Natural killer cell (primary cell): ENCODE results near the gene CHCT1. TPM values are rescaled to one million over a fixed set of nuclear protein-coding genes. Genes with fewer than 3 reads are reported as not detected.

Experiments
- ATAC-seq, 3 donors: fragments of 150-1000 bp in 2 of 3; fragments of 200-7000 bp in 1 of 3; cut with Tn5 transposase; 1 replicate in 1 of 3; 2 replicates in 2 of 3; pipeline ENCODE4 v1.10.0; 2021; ENCODE audit warnings: mild to moderate bottlenecking in 2 of 3, moderate library complexity in 2 of 3
- DNase-seq, 2 donors: peaks; one replicate each; pipeline versions ENCODE4 v3.0.0 to v3.0.0-alpha.2; 2013 to 2021; ENCODE audit warnings: mixed read lengths in 1 of 2
- H3K27ac ChIP-seq: one replicate; pipeline ENCODE4 v1.5.1; 2013; ENCODE audit warnings: mild to moderate bottlenecking, low read length
- H3K27me3 ChIP-seq: one replicate; pipeline ENCODE4 v1.6.1; 2013; ENCODE audit warnings: low read length; ENCODE audit not compliant: control insufficient read depth, insufficient read depth
- H3K36me3 ChIP-seq: one replicate; pipeline ENCODE4 v1.6.1; 2013; ENCODE audit warnings: low read length; ENCODE audit not compliant: control insufficient read depth, insufficient read depth
- H3K4me1 ChIP-seq: one replicate; pipeline ENCODE4 v1.6.1; 2013; ENCODE audit warnings: low read length; ENCODE audit not compliant: control insufficient read depth, insufficient read depth
- H3K4me3 ChIP-seq: one replicate; pipeline ENCODE4 v1.5.1; 2013; ENCODE audit warnings: low read length
- H3K9me3 ChIP-seq: one replicate; pipeline ENCODE4 v1.6.1; 2013; ENCODE audit warnings: low read length; ENCODE audit not compliant: control insufficient read depth, insufficient read depth
- H3K27ac Mint-ChIP-seq, 2 donors: one replicate each; pipeline ENCODE4 v1.8.0; 2022; ENCODE audit warnings: mild to moderate bottlenecking in 2 of 2, mixed read lengths in 2 of 2, moderate library complexity in 1 of 2
- H3K27me3 Mint-ChIP-seq, 2 donors: one replicate each; pipeline ENCODE4 v1.8.0; 2022; ENCODE audit warnings: low read depth in 2 of 2, mixed read lengths in 2 of 2
- H3K36me3 Mint-ChIP-seq: one replicate; pipeline ENCODE4 v1.8.0; 2022; ENCODE audit warnings: mixed read lengths
- H3K4me1 Mint-ChIP-seq, 2 donors: one replicate each; pipeline ENCODE4 v1.8.0; 2022; ENCODE audit warnings: mixed read lengths in 2 of 2
- H3K4me3 Mint-ChIP-seq: one replicate; pipeline ENCODE4 v1.8.0; 2022; ENCODE audit warnings: mild to moderate bottlenecking, moderate library complexity, mixed read lengths
- H3K9me3 Mint-ChIP-seq, 2 donors: one replicate each; pipeline ENCODE4 v1.8.0; 2022; ENCODE audit warnings: mixed read lengths in 2 of 2
- WGBS: methylation state at CpG from one replicate; pipeline ENCODE4 v1.1.7; 2013; ENCODE audit warnings: missing lambda C conversion rate; ENCODE audit not compliant: insufficient coverage; 5-methylcytosine and 5-hydroxymethylcytosine counted together
- intact Hi-C: fragments of 100-400 bp; cut with micrococcal nuclease; formaldehyde crosslinking; loops from one replicate; pipeline ENCODE4 v1.14.2; 2022
- total RNA-seq, 4 donors: library from RNA; stranded (reverse); fragments of 120-200 nt in 1 of 4; gene quantifications; one replicate each; pipeline versions ENCODE4 v1.2.3 to v1.2.4, GENCODE V29; 2013 to 2022
- TF ChIP-seq, protein P1 (sequence below): fragments of 200-600 bp; IDR thresholded peaks from one replicate; pipeline ENCODE4 v1.8.0; 2022; ENCODE audit warnings: antibody characterized with exemption

The CHCT1 gene
- total RNA-seq, 3 donors from 2014 or later (not counting 1 experiment from before 2014, with no cell fraction given), result not detected

DNA sequence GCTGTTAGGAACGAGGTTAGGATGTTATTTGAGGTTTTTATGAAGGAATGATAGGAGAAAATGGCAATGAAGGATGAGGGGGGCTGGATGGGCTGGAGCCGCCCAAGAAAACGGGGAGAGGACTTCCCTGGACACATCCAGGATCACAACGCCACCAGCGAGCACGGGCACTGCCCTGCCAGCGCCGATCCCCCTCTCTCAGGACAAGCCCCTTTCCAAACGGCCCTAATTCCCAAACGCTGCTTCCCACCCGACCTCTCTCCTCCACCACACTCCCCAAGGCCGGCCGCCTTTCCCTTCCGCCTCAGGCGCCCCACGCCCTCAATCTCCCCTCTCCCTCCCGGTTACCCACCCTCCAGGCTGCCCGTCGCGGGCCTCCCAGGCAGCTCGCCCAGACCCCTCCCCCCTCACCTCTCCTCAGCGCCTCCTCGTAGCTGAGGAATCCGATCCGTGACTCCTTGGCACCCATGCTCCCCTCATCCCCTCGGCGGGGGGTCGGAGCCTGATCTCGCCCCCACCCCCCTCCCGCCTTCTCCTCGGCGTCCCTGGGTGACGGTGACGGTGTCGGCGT lies 30.7 kb upstream of the CHCT1 start:
- Mint-ChIP-seq H3K4me3 (peak overlapping the region; percentile 98), H3K27me3 (no peaks in the 10 kb centered on the region), H3K9me3 (no peaks in the 10 kb centered on the region), H3K27ac (peak overlapping the region; percentile 88 to 92), H3K36me3 (no peaks in the 10 kb centered on the region), H3K4me1 (peaks cover 41 to 43% of the 10 kb centered on the region in 2 donors)
- WGBS, result 0% methylated on average over 34 of the region's 36 CpGs
- peak overlapping the region; percentile 78 for H3K4me3 ChIP-seq
- no peak for DNase-seq
- peak overlapping the region; percentile 88 for H3K27ac ChIP-seq
- H3K36me3 ChIP-seq, result no peaks in the 10 kb centered on the region
- no peaks in the 10 kb centered on the region for H3K27me3 ChIP-seq
- TF ChIP-seq, protein P1, sequence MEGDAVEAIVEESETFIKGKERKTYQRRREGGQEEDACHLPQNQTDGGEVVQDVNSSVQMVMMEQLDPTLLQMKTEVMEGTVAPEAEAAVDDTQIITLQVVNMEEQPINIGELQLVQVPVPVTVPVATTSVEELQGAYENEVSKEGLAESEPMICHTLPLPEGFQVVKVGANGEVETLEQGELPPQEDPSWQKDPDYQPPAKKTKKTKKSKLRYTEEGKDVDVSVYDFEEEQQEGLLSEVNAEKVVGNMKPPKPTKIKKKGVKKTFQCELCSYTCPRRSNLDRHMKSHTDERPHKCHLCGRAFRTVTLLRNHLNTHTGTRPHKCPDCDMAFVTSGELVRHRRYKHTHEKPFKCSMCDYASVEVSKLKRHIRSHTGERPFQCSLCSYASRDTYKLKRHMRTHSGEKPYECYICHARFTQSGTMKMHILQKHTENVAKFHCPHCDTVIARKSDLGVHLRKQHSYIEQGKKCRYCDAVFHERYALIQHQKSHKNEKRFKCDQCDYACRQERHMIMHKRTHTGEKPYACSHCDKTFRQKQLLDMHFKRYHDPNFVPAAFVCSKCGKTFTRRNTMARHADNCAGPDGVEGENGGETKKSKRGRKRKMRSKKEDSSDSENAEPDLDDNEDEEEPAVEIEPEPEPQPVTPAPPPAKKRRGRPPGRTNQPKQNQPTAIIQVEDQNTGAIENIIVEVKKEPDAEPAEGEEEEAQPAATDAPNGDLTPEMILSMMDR, result no peak
- H3K4me1 ChIP-seq, result peaks cover 19% of the 10 kb centered on the region
- ATAC-seq, result peak; percentile 33 to 43 (median 35)
- no peaks in the 10 kb centered on the region for H3K9me3 ChIP-seq
- intact Hi-C loops, result loop anchor here (10.0 kb wide), 1 partner anchor 607 kb away; no protein-coding TSS in a partner anchor

DNA sequence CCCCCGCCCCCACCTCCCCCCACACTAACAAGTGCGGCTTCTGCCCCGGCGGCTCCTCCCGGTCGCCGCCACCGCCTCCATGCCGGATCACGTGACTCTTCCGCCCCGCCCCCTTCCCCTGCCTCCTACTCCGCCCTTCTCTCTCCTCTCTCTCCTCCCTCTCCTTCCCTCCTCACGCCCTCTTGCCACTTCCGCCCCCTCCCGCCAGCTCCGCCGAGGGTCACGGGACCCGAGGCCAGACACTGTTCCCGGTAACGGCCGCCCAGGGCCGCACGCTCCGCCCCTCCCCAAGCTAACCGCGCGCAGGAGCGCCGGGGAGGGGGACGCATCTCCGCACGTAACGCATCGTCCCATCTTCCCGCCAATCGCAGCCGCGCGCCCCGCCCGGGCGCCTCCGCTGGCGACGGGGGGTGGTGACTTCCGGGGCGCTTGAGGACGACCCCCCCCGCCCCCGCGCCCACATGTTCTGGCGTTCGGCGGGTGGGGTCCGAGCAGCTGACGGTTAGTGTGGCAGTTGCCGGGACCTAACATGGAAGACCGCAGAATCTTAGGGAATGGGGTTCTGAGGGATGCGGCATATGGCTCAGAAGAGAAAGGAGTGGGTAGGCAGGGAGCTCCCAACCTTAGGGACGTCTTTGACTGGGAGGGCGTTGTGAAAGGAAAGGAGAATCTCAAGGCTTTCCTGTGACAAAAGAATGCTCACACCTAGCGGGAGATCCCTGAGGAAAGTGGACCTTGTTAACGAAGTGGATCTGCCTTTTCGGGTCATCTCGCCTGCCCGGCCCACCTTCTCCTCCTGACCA lies 30.0 kb upstream of the CHCT1 start, which contains the start of gene USP32:
USP32 (minus strand) TSS at position 92 of the 803 bp plus-strand sequence. CDS start 194 bp downstream, outside the sequence.
- H3K9me3 Mint-ChIP-seq, result no peaks in the 10 kb centered on the region
- no peaks in the 10 kb centered on the region for H3K36me3 Mint-ChIP-seq
- ATAC-seq (peak; percentile 81 to 96 (median 86)), DNase-seq (peak; percentile 93 to 97)
- peak within 1 kb of the TSS; percentile 88 for H3K27ac ChIP-seq
- H3K4me1 Mint-ChIP-seq, result peaks cover 41% of the 10 kb centered on the region in 2 donors
- peaks cover 20% of the 10 kb centered on the region for H3K4me1 ChIP-seq
- no peaks in the 10 kb centered on the region for H3K27me3 ChIP-seq
- peak within 1 kb of the TSS; percentile 98 for H3K4me3 Mint-ChIP-seq
- 0% methylated on average over 68 of the region's 68 CpGs for WGBS
- H3K4me3 ChIP-seq, result peak within 1 kb of the TSS; percentile 78
- no peaks in the 10 kb centered on the region for H3K36me3 ChIP-seq
- TF ChIP-seq, protein P1, result peak; percentile 22
- intact Hi-C loops, result loop anchor here (10.0 kb wide), 1 partner anchor 607 kb away; no protein-coding TSS in a partner anchor
- H3K9me3 ChIP-seq, result no peaks in the 10 kb centered on the region
- H3K27me3 Mint-ChIP-seq, result no peaks in the 10 kb centered on the region
- H3K27ac Mint-ChIP-seq, result peak within 1 kb of the TSS; percentile 88 to 92

DNA sequence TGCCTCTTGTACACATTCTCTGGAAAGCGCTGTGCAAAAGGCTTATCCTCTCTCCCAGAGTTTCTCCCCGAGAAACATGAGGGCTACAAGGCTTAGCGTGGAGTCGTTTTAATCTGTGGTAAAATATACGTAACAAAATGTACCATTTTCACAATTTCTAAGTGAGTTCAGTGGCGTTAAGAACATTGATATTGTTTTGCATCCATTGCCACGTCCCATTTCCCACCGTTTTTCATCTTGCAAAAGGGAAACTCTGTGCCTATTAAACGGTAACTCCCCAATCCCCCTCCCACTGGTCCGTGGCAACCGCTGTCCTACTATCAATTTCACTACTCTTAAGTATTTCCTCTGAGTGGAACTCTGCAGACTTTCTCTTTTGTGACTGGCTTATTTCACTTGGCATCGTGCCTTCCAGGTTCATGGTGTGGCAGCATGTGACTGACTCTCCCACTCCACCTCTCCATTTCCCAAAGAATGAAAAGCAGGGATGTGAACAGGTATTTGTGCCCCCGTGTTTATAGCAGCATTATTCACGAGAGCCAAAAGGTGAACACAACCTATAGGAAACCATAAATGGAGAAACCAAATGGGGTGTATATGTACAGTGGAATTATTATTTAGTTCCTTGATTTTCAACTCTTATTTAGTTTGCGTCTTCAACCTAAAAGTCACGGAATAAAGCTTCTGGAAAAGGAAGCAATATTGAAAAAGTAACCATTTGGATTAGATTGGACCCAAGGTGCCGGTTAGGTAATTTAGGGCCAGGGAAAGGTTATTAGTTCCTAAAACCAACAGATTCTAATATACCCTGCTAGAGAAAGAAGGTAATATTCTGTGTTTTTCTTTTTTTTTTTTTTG lies 29.2 kb upstream of the CHCT1 start:
- H3K27me3 ChIP-seq, result no peaks in the 10 kb centered on the region
- peaks cover 26% of the 10 kb centered on the region for H3K4me1 ChIP-seq
- intact Hi-C loops, result loop anchor here (10.0 kb wide), 1 partner anchor 608 kb away; no protein-coding TSS in a partner anchor
- peak overlapping the region; percentile 88 to 92 for H3K27ac Mint-ChIP-seq
- no peaks in the 10 kb centered on the region for H3K36me3 ChIP-seq
- no peaks in the 10 kb centered on the region for H3K36me3 Mint-ChIP-seq
- H3K27me3 Mint-ChIP-seq, result no peaks in the 10 kb centered on the region
- H3K9me3 Mint-ChIP-seq, result no peaks in the 10 kb centered on the region
- peak; percentile 16 to 53 for DNase-seq
- 17% methylated on average over 16 of the region's 17 CpGs for WGBS
- H3K9me3 ChIP-seq, result no peaks in the 10 kb centered on the region
- H3K4me3 Mint-ChIP-seq, result peak overlapping the region; percentile 98
- peak overlapping the region; percentile 88 for H3K27ac ChIP-seq
- ATAC-seq, result no peak
- H3K4me3 ChIP-seq, result peak overlapping the region; percentile 78
- TF ChIP-seq, protein P1, result no peak
- H3K4me1 Mint-ChIP-seq, result peaks cover 39 to 40% of the 10 kb centered on the region in 2 donors
